ENCODE measurements around the gene TNIK.

- TF ChIP-seq CTCF (IDR thresholded peaks at IDR 0.05), result no peak
- TF ChIP-seq POLR2AphosphoS5 (IDR thresholded peaks at IDR 0.05), result no peak
- TF ChIP-seq POLR2A (IDR thresholded peaks at IDR 0.05), result no peak
- TF ChIP-seq EP300 (IDR thresholded peaks at IDR 0.05), result no peak
These were observed 365.8 kb downstream of the TNIK start for GRCh38 chr3:171094411-171094810.

Data from upper lobe of left lung (tissue), 4 donors.